ENCODE measurements around the gene GCHFR. TPM values are rescaled to one million over a fixed set of nuclear protein-coding genes. Genes with fewer than 3 reads are reported as not detected.

The GCHFR gene
- total RNA-seq, 1 donor from 2014 or later: 44.7 TPM

DNA sequence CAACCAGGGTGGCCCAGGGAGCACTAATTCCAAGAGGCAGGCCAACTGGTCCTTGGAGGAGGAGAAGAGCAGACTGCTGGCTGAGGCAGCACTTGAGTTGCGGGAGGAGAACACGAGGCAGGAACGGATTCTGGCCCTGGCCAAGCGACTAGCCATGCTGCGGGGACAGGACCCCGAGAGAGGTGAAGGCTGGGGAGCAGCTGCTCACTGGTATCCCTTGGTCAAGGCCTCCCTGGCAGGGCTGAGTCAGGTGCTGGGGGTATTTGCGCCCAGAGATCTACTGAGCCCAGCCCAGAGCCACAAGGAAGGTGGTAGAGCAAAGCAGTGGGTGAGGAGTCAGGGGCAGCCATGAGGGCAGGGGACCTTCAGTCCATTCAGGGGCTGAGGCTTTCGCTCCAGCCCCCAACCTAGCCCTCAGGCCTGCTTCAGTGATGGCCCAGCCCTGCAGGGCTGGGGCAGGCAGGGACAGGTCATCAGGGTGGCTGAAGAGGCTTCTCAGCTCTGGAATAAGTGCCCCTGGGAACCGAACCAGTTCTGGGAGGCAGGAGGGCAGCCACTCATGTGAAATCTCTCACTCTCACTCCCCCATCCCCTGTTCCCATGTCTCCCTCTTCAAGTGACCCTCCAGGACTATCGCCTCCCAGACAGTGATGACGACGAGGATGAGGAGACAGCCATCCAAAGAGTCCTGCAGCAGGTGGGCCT lies 49.0 kb downstream of the GCHFR start:
- H3K27ac Mint-ChIP-seq: no peak overlapping the region
- H3K4me1 Mint-ChIP-seq (ENCODE audit: low read depth): peaks cover 13% of the 10 kb centered on the region
- DNase-seq (ENCODE audit: low spot score): no peak
- no peak overlapping the region for H3K4me3 Mint-ChIP-seq (ENCODE audit: low read depth)
- intact Hi-C loops (cut with micrococcal nuclease): no loop called here
- H3K36me3 Mint-ChIP-seq (ENCODE audit: low read depth): peaks cover 35% of the 10 kb centered on the region
- no peaks in the 10 kb centered on the region for H3K27me3 Mint-ChIP-seq (ENCODE audit: low read depth)
- no peaks in the 10 kb centered on the region for H3K9me3 Mint-ChIP-seq

DNA sequence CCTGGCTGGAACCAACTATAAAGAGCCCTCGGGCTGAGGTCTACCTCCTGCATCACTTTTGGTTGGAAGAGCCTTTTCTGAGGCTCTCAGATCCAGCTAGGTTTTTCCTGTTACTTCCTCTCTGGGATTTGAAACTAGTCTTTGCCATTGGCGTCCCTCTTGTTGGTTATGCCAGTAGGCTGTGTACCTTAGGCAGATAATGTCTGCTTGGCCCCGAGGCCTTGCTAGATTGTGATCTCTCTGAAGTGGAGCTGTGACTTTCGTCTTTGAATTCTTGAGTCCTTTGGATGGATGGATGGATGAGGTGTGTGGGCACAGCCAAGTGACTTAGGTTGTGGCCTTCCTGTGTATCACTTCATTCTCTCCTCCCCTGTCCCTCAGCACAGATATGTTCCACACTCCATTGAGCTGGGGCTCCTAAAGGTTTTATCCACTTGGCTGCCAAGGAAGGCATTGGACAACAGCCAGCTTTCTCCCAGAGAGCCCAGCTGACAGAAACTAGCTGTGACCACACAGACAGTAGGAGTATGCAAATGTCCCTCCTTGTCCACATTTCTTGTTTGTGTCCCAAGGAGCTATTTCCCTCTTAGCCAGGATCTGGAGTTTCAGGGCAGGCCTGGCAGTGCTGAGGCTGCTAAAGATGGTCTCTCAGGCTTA lies 51.3 kb downstream of the GCHFR start:
- intact Hi-C loops (cut with micrococcal nuclease): no loop called here
- H3K27me3 Mint-ChIP-seq (ENCODE audit: low read depth): no peaks in the 10 kb centered on the region
- peaks cover 27% of the 10 kb centered on the region for H3K36me3 Mint-ChIP-seq (ENCODE audit: low read depth)
- H3K9me3 Mint-ChIP-seq: no peaks in the 10 kb centered on the region
- no peaks in the 10 kb centered on the region for H3K4me1 Mint-ChIP-seq (ENCODE audit: low read depth)
- H3K27ac Mint-ChIP-seq: no peak overlapping the region
- DNase-seq (ENCODE audit: low spot score): no peak
- no peak overlapping the region for H3K4me3 Mint-ChIP-seq (ENCODE audit: low read depth)

Other genes starting within 250 kb of the GCHFR start
- 32.7 and 34.0 TPM in 2 replicates for gene CCDC32, start 199.0 kb upstream of the GCHFR start, total RNA-seq
- gene RPUSD2, start 194.8 kb upstream of the GCHFR start, total RNA-seq: 18.6 and 18.8 TPM in 2 replicates
- gene KNL1, start 169.8 kb upstream of the GCHFR start, total RNA-seq: 30.6 and 30.8 TPM in 2 replicates
- 51.4 and 53.8 TPM in 2 replicates for gene RAD51, start 68.9 kb upstream of the GCHFR start, total RNA-seq
- 28.3 and 30.6 TPM in 2 replicates for gene RMDN3, start 8.8 kb upstream of the GCHFR start, total RNA-seq
- gene C15orf62, start 5.9 kb downstream of the GCHFR start, total RNA-seq: 0.48 and 0.76 TPM in 2 replicates
- gene ZFYVE19, start 43.0 kb downstream of the GCHFR start, total RNA-seq: 37.6 and 39.3 TPM in 2 replicates
- gene DNAJC17, start 43.4 kb downstream of the GCHFR start, total RNA-seq: 44.4 and 48.0 TPM in 2 replicates
- not detected in 2 replicates for gene PPP1R14D, start 64.6 kb downstream of the GCHFR start, total RNA-seq
- gene SPINT1, start 80.0 kb downstream of the GCHFR start, total RNA-seq: 22.5 and 24.5 TPM in 2 replicates
- 0.80 and 0.82 TPM in 2 replicates for gene RHOV, start 110.2 kb downstream of the GCHFR start, total RNA-seq
- gene VPS18, start 130.4 kb downstream of the GCHFR start, total RNA-seq: 12.6 and 13.1 TPM in 2 replicates
- gene DLL4, start 165.3 kb downstream of the GCHFR start, total RNA-seq: 0.14 and 0.37 TPM in 2 replicates
- gene CHAC1, start 189.4 kb downstream of the GCHFR start, total RNA-seq: 3.6 and 4.5 TPM in 2 replicates